PC-3 (cell line): ENCODE measurements around the gene PELI2.

Source experiments
- EZH2 ChIP-seq: fragments of 300-600 bp; sonication (generic); IDR thresholded peaks from one replicate; pipeline ENCODE4 v1.6.1; 2017; ENCODE audit warnings: antibody characterized with exemption, mild to moderate bottlenecking, low read length; ENCODE audit not compliant: unreplicated experiment
- EZH2phosphoT487 ChIP-seq: fragments of 300-600 bp; sonication (generic); IDR thresholded peaks from 2 replicates; pipeline ENCODE4 v1.6.1; 2018; ENCODE audit warnings: mild to moderate bottlenecking, antibody characterized with exemption, low read length, borderline replicate concordance
- TF ChIP-seq, protein P1 (sequence below): fragments of 300-600 bp; sonication (generic); conservative IDR thresholded peaks from 2 replicates; pipeline ENCODE4 v1.5.1; 2017; ENCODE audit warnings: antibody characterized with exemption, low read depth, mild to moderate bottlenecking, low read length

GRCh38 chr14:56294128-56294527 is 175.9 kb downstream of the PELI2 start:
- TF ChIP-seq, protein P1, sequence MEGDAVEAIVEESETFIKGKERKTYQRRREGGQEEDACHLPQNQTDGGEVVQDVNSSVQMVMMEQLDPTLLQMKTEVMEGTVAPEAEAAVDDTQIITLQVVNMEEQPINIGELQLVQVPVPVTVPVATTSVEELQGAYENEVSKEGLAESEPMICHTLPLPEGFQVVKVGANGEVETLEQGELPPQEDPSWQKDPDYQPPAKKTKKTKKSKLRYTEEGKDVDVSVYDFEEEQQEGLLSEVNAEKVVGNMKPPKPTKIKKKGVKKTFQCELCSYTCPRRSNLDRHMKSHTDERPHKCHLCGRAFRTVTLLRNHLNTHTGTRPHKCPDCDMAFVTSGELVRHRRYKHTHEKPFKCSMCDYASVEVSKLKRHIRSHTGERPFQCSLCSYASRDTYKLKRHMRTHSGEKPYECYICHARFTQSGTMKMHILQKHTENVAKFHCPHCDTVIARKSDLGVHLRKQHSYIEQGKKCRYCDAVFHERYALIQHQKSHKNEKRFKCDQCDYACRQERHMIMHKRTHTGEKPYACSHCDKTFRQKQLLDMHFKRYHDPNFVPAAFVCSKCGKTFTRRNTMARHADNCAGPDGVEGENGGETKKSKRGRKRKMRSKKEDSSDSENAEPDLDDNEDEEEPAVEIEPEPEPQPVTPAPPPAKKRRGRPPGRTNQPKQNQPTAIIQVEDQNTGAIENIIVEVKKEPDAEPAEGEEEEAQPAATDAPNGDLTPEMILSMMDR: peak; percentile 54
- no peak for TF ChIP-seq EZH2
- TF ChIP-seq EZH2phosphoT487: no peak
